Keratinocyte (primary cell): ENCODE data around the gene PIGH.

Experiments used
- CTCF ChIP-seq, 3 experiments: IDR thresholded peaks in 1 of 3; conservative IDR thresholded peaks in 1 of 3; optimal IDR thresholded peaks in 1 of 3; 2 replicates in 2 of 3; 3 replicates in 1 of 3; pipeline versions ENCODE3 to v1.5.1; 2011; ENCODE audit warnings: low read length in 3 of 3, mild to moderate bottlenecking in 3 of 3, moderate library complexity in 2 of 3, control low read depth in 1 of 3, inconsistent platforms in 1 of 3; ENCODE audit not compliant: insufficient read depth in 2 of 3; ENCODE audit errors: extremely low read depth in 1 of 3
- EZH2 ChIP-seq: IDR thresholded peaks from one replicate; pipeline ENCODE4 v1.6.1; 2012; ENCODE audit warnings: inconsistent platforms, mild to moderate bottlenecking, low read length, moderate library complexity

GRCh38 chr14:67575684-67576083, 24.4 kb downstream of the PIGH start:
- TF ChIP-seq CTCF (optimal IDR thresholded peaks at IDR 0.05 in 1 of 3, IDR thresholded peaks at IDR 0.05 in 1 of 3, conservative IDR thresholded peaks at IDR 0.05 in 1 of 3; ENCODE audit: extremely low read depth in 1 of 3, insufficient read depth in 2 of 3, low read length in 3 of 3) = no peak
- TF ChIP-seq EZH2 = no peak
